ENCODE data around the gene SP5. TPM values are rescaled to one million over a fixed set of nuclear protein-coding genes. Genes with fewer than 3 reads are reported as not detected.
"Not testable (repeated sequence)": the region's sequence is repeated elsewhere in the genome, so short reads cannot be mapped to it uniquely, and the experiment has no call there.

Gene SP5
- polyA plus RNA-seq, 3 donors from 2014 or later, result not detected

DNA sequence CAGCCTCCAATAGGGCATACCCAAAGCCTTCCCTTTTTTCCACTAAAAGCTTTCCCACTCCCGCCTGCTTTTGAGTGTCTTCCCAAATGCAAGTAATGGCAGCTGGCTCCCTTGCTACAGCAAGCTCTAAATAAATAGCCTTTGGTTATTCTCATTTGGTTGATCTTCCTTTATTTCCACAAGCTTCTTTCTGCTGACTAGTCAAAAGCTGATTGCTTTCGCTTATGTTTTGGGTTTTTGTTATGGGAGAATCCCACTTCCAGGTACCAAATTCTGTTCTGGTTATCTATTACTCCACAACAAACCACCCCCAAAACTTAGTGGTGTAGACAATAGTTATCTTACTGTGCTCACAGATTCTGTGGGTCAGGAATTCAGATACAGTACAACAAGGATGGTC, 22.3 kb downstream of the SP5 start:
- Mint-ChIP-seq H3K4me1 (no peaks in the 10 kb centered on the region), H3K27me3 (ENCODE audit: low read depth in 3 of 3) (peaks cover 0 to 6% (median 4%) of the 10 kb centered on the region in 3 donors), H3K9me3 (no peaks in the 10 kb centered on the region), H3K27ac (no peak overlapping the region), H3K36me3 (no peaks in the 10 kb centered on the region), H3K4me3 (no peak overlapping the region)
- no peak for DNase-seq

DNA sequence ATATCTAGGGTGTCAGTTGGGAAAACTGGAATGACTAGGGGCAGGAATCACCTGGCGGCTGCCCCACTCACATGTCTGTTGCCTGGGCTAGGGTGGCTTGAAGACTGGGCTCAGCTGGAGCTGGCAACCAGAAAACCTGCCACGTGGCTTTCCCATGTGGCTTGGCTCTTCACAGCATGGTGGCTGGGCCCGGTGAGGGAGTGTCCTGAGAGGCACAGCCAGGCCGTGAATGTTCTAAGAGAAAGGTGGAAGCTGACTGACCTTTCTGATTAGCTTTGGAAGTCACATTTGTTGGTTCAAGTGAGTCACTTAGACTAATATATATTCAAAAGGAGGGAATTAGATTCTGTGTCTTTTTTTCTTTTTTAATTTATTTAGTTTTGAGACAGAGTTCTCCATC, 22.7 kb downstream of the SP5 start:
- Mint-ChIP-seq H3K4me1 (no peaks in the 10 kb centered on the region), H3K4me3 (no peak overlapping the region), H3K27ac (peak overlapping the region in 1 of 6 donors; percentile 9), H3K27me3 (ENCODE audit: low read depth in 3 of 3) (peaks cover 0 to 6% (median 2%) of the 10 kb centered on the region in 3 donors), H3K36me3 (no peaks in the 10 kb centered on the region), H3K9me3 (no peaks in the 10 kb centered on the region)
- DNase-seq, result no peak

DNA sequence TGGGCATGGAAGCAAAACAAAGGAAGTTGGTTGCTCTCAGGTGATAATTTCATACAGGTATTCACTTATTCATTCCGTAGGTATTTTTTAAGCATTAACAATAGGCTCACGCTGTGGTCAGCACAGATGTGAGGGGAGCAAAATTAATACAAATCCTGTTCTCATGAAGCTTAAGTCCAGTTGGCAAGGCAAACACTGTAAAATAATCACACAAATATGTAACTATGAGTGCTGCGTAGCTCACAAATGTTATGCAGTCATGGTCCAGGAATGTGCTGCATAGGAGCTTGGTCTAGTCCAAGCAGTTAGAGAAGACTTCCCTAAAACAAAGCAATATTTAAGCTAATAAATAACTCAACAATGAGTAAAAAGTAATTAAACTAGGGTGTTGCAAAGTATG, 23.9 kb downstream of the SP5 start:
- Mint-ChIP-seq H3K36me3 (no peaks in the 10 kb centered on the region), H3K4me1 (no peaks in the 10 kb centered on the region), H3K9me3 (no peaks in the 10 kb centered on the region), H3K27me3 (ENCODE audit: low read depth in 3 of 3) (peaks cover 0 to 6% (median 4%) of the 10 kb centered on the region in 3 donors), H3K4me3 (no peak overlapping the region), H3K27ac (no peak overlapping the region)
- DNase-seq, result no peak

DNA sequence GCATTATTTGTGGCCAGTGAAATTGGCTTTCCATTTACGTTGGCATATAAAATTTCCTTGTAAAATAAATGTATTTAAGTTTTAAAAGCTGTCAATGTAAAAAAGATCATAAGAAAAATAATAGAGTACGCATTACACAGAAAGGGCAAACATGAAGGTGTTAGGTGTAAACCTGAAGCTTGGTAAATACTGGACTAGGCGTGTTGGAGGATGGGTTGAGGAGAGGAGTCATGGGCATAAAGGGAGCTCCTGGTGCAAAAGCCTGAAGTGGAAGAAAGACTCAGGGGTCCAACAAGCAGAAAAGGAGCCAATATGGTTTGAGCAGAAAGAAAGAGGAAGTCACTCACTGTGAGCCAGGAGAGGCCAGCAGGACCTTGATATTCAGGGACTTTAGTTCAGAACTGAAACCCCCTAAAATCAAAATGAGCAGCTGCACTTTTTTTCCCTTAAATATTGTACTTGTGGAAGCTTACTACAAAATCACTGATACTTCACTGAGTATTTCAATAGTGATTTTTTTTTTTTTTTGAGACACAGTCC, 24.4 kb downstream of the SP5 start:
- DNase-seq, result no peak
- Mint-ChIP-seq H3K27ac (no peak overlapping the region), H3K9me3 (no peaks in the 10 kb centered on the region), H3K4me1 (no peaks in the 10 kb centered on the region), H3K27me3 (ENCODE audit: low read depth in 3 of 3) (peaks cover 0 to 9% (median 6%) of the 10 kb centered on the region in 3 donors), H3K36me3 (no peaks in the 10 kb centered on the region), H3K4me3 (no peak overlapping the region)

DNA sequence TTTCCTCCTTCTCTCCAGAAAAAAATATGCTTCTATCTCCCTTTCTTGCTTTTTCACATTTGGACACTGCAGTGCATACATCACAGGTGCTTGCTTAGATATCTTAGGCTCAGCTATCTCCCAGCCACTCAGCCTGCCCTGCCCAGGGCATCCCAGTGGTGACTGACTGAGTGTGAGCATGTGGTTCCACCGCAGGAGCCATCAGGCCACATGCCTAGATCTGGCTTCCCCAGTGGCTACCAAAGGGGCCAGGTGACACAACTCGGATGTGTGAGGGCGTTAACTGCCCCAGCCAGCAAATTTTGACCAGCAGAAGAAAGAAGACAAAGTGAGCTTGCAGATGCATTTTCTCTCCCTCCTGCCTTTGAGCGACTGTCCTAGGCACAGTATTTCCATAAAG, 25.5 kb downstream of the SP5 start:
- no peaks in the 10 kb centered on the region for H3K36me3 Mint-ChIP-seq
- peaks cover 2 to 13% (median 6%) of the 10 kb centered on the region in 3 donors for H3K27me3 Mint-ChIP-seq (ENCODE audit: low read depth in 3 of 3)
- no peak overlapping the region for H3K4me3 Mint-ChIP-seq
- no peaks in the 10 kb centered on the region for H3K4me1 Mint-ChIP-seq
- no peaks in the 10 kb centered on the region for H3K9me3 Mint-ChIP-seq
- DNase-seq, result no peak
- H3K27ac Mint-ChIP-seq, result no peak overlapping the region

DNA sequence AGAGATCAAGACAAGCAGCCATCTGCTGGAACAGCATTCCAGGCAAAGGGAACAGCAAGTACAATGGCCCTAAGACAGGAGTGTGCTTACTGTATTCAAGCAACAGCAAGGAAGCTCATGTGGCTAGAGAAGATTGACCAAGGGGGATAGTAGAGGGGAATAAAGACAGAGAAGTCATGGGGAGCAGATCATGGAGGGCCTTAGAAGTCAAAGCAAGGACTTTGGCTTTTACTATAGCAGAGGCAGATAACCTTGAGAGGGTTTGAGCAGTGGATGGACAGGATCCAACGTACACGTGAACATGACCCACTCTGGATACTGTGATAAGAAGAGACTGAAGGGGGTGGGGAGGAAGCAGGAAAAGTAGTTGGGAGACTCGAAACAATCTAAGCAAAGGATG, 26.9 kb downstream of the SP5 start:
- DNase-seq, result no peak
- Mint-ChIP-seq H3K27ac (no peak overlapping the region), H3K36me3 (no peaks in the 10 kb centered on the region), H3K4me3 (no peak overlapping the region), H3K9me3 (no peaks in the 10 kb centered on the region), H3K4me1 (no peaks in the 10 kb centered on the region), H3K27me3 (ENCODE audit: low read depth in 3 of 3) (peaks cover 2 to 13% (median 4%) of the 10 kb centered on the region in 3 donors)

DNA sequence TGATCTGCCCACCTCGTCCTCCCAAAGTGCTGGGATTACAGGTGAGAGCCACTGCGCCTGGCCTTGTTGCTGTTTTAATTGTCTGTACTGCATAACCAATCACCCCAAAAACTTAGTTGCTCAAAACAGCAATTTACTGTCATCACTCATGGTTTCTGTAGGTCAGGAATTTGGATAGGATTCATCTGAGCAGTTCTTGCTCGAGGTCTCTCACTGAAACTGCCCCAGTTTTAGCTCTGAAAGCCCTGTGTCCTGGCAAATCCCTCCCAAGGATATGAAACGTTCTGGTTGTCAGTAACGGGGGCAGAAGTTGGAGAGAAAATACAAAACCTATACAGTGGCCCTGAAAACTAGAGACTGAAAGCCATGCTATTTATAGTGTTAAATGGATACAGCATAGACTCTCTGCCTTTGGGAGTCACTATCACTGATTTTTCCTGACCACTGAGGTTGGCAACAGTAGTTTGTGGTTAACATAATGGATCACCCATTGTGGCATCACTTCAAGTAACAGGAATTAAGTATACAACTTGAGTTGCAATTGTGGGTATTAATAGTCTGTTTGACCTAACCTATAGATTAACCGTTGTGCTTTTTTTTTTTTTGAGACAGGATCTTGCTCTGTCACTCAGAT, 27.9 kb downstream of the SP5 start:
- Mint-ChIP-seq H3K4me1 (no peaks in the 10 kb centered on the region), H3K27ac (no peak overlapping the region), H3K36me3 (no peaks in the 10 kb centered on the region), H3K4me3 (no peak overlapping the region), H3K27me3 (ENCODE audit: low read depth in 3 of 3) (peaks cover 2 to 13% (median 7%) of the 10 kb centered on the region in 3 donors), H3K9me3 (peaks cover 0 to 3% (median 0%) of the 10 kb centered on the region in 6 donors)
- DNase-seq, result no peak

DNA sequence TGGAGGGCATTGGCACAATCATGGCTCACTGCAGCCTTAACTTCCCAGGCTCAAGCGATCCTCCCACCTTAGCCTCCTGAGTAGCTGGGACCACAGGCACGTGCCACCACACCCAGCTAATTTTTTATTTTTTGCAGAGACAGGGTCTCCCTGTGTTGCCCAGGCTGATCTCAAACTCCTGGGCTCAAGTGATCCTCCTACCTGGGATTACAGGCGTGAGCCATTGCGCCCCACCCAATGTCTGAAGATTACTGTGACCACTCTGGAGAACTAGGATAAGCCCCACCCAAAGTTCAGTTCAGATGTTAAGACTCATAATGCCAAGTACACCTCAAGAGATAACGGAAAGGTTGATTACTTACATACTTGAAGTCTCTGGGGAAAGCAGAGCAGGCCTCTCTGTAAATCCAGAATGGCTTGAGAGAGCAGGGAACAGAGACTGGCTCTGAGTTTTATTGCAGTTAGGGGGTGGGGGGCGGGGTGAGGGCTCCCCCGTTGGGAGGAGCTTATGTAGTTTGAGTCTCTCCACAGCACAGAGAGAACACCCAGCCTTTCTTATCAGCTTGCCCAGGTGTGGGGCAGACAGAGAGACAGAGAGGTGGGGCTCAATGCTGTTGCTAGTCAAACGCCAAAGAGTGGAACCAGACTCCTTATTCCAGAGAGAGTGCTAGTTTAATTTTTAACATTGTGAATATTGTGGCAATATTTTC, 28.5 kb downstream of the SP5 start:
- Mint-ChIP-seq H3K27ac (no peak overlapping the region), H3K4me1 (no peaks in the 10 kb centered on the region), H3K36me3 (no peaks in the 10 kb centered on the region), H3K9me3 (peaks cover 0 to 3% (median 0%) of the 10 kb centered on the region in 6 donors), H3K27me3 (ENCODE audit: low read depth in 3 of 3) (peaks cover 2 to 13% (median 10%) of the 10 kb centered on the region in 3 donors), H3K4me3 (no peak overlapping the region)
- DNase-seq, result no peak

DNA sequence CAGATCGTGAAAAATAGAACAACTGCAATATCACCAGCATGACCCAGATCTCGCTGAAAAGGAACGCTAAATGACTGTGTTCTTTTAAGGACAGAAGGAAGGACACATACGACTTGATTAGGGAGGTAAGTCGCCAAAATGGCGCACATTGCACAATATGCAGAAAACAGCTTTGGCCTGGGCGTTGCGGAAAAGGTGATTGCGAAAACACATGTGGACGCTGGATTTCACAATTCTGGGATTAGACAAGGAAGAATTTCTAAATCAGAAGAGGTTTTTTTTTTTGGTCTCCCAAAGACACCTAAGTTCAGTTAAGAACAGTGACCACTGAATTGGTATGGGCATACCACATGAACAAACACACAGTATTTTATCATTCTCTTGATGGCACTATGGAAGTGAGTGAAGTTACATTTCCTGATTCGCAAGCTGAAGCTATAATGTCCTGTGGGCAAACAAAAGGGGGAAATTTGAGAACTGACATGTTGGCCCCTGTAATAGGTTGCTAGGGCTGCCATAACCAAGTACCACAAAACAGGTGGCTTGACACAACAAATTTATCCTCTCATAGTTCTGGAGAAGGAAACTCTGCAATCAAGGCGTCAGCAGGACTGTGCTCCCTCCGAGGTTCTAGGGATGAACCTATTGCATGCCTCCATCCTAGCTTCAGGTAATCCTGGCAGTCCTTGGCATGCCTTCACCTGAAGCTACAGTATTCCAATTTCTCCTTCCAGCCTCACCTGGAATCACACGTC, 29.3 kb downstream of the SP5 start:
- no peaks in the 10 kb centered on the region for H3K36me3 Mint-ChIP-seq
- peaks cover 0 to 3% (median 0%) of the 10 kb centered on the region in 6 donors for H3K9me3 Mint-ChIP-seq
- H3K27ac Mint-ChIP-seq, result no peak overlapping the region
- no peaks in the 10 kb centered on the region for H3K4me1 Mint-ChIP-seq
- peaks cover 2 to 17% (median 7%) of the 10 kb centered on the region in 3 donors for H3K27me3 Mint-ChIP-seq (ENCODE audit: low read depth in 3 of 3)
- no peak for DNase-seq
- no peak overlapping the region for H3K4me3 Mint-ChIP-seq

DNA sequence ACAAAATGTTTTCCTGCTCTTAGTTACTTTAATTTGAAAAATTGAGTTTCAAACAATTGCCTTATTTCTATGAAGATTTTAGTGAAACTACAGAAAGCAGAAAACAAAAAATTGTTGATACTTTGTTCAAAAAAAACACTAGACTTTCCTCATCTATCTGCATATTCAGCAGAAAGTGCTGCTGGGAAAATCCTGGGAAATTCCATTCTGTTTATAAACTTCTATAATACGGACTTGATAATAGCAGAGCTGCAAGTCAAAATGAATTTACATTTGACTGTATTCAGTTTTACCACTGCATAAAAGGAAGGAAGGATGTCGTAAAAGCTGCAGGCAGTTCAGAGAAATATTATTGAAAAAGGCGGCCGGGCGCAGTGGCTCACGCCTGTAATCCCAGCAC, 30.2 kb downstream of the SP5 start:
- Mint-ChIP-seq H3K27ac (no peak overlapping the region), H3K4me3 (no peak overlapping the region), H3K9me3 (peaks cover 0 to 3% (median 0%) of the 10 kb centered on the region in 6 donors), H3K36me3 (no peaks in the 10 kb centered on the region), H3K4me1 (no peaks in the 10 kb centered on the region), H3K27me3 (ENCODE audit: low read depth in 3 of 3) (peaks cover 2 to 16% (median 9%) of the 10 kb centered on the region in 3 donors)
- no peak for DNase-seq

DNA sequence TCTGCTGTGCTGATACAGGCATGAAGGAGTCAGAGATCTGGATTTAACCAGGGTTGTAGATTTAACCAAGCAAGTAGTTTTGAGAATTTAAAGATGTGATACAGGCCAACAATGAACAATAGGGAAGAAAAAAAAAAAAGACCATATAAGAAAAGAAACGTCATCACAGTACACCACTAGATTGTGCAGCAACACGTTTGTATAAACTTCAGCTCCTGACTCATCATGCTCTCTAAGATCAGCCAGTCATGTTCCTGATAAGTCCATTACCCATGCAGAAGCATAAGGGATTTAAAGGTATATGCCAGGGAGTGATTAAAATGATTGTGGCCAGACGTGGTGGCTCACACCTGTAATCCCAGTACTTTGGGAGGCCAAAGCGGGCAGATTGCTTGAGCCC, 32.8 kb downstream of the SP5 start:
- no peak overlapping the region for H3K4me3 Mint-ChIP-seq
- H3K9me3 Mint-ChIP-seq, result peaks cover 0 to 5% (median 0%) of the 10 kb centered on the region in 6 donors
- H3K27me3 Mint-ChIP-seq (ENCODE audit: low read depth in 3 of 3), result peaks cover 3 to 19% (median 9%) of the 10 kb centered on the region in 3 donors
- H3K36me3 Mint-ChIP-seq, result no peaks in the 10 kb centered on the region
- no peaks in the 10 kb centered on the region for H3K4me1 Mint-ChIP-seq
- no peak overlapping the region for H3K27ac Mint-ChIP-seq
- DNase-seq, result no peak

DNA sequence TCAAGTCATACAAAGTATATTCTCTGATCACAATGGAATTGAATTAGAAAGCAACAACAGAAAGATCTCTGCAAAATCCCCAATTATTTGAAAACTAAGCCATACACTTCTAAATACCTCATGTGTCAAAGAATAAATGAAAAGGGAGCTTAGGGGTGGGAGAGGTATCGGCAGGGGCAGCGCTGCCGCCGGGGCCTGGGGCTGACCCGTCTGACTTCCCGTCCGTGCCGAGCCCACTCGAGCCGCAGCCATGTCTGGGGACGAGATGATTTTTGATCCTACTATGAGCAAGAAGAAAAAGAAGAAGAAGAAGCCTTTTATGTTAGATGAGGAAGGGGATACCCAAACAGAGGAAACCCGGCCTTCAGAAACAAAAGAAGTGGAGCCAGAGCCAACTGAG, 36.4 kb downstream of the SP5 start:
- peaks cover 6 to 14% (median 9%) of the 10 kb centered on the region in 3 donors for H3K27me3 Mint-ChIP-seq (ENCODE audit: low read depth in 3 of 3)
- DNase-seq, H3K27ac Mint-ChIP-seq, H3K36me3 Mint-ChIP-seq, H3K4me1 Mint-ChIP-seq, H3K9me3 Mint-ChIP-seq, H3K4me3 Mint-ChIP-seq: not testable (repeated sequence)

DNA sequence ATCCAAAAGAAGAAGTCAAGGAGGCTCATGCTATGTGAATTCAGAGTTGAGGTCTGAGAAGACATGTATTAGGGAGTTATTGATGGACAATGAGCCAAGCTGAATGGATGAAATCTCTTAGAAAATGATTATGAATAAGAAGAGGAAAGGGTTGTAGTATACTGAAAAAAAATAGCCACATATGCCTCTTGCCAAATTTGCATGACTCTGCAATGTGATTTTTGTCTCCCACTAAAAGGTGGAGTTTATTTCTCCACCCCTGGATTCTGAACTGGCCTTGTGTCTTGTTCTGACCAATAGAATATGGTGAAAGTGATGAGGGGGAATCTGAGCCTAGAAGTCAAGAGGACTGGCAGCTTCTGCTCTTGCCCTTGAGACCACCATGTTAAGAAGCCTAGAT, 46.4 kb downstream of the SP5 start:
- H3K27ac Mint-ChIP-seq, result no peak overlapping the region
- H3K27me3 Mint-ChIP-seq (ENCODE audit: low read depth in 3 of 3), result peaks cover under 1 to 9% (median 4%) of the 10 kb centered on the region in 3 donors
- no peaks in the 10 kb centered on the region for H3K36me3 Mint-ChIP-seq
- no peak for DNase-seq
- no peak overlapping the region for H3K4me3 Mint-ChIP-seq
- no peaks in the 10 kb centered on the region for H3K9me3 Mint-ChIP-seq
- H3K4me1 Mint-ChIP-seq, result no peaks in the 10 kb centered on the region

DNA sequence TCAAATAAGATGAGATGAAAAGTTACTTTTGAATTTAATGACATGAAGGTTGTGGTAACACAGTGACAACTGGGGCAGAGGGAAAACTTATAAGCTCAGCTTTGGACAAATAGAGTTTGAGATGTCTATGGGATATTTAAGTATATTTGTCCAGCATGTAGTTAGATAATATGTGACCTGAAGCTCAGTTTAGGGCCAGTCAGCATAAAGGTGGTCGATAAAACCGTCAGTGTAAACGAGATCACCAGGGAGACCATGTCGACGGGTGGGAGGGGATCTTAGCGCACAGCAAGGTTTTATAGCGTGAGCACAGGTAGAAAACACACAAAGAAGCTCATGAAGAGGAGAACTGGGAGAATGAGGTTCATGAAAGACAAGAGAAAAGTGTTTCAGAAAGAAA, 47.6 kb downstream of the SP5 start:
- Mint-ChIP-seq H3K36me3 (no peaks in the 10 kb centered on the region), H3K9me3 (no peaks in the 10 kb centered on the region)
- DNase-seq, result no peak

More for the DNA sequence above, 47.6 kb downstream of the SP5 start:
- Mint-ChIP-seq H3K27ac (no peak overlapping the region), H3K4me3 (no peak overlapping the region), H3K27me3 (ENCODE audit: low read depth in 3 of 3) (peaks cover 4 to 7% (median 4%) of the 10 kb centered on the region in 3 donors), H3K4me1 (no peaks in the 10 kb centered on the region)
